Nucleus accumbens (tissue), 56 donors: ENCODE measurements around the gene OR52D1.

Experiments
- DNase-seq, 56 donors: peaks; one replicate each; lab custom pipeline; 2025; lab: John Stamatoyannopoulos, UW

OR52D1 gene

DNA sequence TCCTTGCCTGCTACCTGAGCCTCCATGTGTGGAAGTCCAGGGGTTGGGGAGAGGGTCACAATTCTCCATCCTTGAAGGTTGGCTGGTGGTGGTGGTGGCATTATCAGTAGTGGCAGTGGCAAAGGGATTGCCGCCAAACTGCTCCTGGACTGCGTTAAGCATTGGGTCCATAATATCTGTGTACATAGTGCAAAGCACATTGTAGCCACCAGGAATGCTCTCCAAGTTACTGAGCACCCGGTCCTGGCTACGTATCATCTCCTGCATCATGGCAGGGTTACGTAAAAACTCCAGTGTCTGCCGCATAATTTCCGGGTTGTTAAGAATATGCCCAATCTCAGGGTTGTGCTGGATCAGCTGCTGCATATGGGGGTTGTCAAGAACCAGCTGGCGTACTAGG, 20.1 kb downstream of the OR52D1 start:
- no peak for DNase-seq

GRCh38 chr11:5509803-5510202, 21.3 kb downstream of the OR52D1 start, which contains the start of gene UBQLN3:
TSS of gene UBQLN3 (minus strand) at chr11:5509957. CDS start at chr11:5509558, 399 bp downstream.
- DNase-seq, result no peak

DNA sequence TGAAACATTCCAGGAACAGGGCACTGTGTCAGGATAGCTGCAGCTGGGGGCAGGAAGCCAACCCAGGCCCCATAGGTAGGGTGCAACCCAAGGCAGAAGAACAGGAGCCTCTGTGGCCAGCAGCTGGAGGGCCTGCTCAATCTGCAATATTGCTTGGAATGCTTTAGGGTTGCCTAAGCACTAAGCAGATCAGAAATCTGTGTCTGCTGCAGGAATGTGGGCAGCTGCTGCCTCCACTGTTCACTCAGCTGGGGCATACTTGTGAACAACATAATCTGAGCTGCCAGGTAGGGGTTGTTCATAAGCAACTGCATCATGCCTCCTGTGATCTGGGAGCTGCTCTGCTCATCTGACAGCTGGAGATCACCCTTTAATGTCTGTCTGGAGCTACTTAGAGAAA, 26.4 kb downstream of the OR52D1 start:
- no peak for DNase-seq

DNA sequence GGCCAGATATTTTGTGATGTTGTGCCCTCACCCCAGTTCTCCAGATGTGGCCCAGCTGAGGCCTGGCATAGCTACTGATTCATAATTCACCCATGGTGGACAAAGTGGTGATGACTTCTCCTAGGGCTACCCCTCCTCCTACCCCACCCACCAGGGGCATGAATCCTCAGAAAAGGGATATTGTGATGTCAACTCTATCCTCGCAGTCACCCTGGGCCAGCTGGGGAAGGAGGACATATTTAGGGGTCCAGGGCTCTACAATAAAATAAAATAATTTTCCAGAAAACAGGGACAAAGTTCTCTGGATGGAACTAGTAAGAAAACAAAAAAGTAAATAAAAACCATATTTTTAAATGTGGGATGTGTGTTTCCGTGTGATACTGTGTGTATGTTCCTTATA, 28.1 kb downstream of the OR52D1 start, which contains the start of gene UBQLNL:
UBQLNL (minus strand) TSS at position 101 of the 400 bp plus-strand sequence. CDS start 258 bp downstream, outside the sequence.
- DNase-seq, result no peak

DNA sequence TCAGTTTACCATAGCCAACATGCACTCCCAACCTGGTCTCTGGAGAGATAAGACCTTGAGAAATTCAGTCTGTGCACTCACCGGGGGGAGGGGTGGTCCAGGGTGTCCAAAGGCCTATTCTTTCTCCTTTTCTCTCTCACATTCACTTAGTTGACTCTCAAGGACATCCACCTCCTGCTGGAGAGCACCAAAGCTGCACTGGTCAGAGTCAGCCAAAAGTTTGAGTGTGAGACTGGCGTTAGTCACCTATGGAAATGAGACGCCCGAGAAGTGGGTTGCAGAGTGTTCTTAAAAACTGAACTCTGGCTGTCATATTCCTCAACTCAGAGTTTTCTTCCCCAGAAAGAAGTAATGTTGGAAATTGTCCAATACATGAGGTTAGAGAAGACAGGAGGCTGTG, 33.1 kb downstream of the OR52D1 start:
- DNase-seq, result no peak

DNA sequence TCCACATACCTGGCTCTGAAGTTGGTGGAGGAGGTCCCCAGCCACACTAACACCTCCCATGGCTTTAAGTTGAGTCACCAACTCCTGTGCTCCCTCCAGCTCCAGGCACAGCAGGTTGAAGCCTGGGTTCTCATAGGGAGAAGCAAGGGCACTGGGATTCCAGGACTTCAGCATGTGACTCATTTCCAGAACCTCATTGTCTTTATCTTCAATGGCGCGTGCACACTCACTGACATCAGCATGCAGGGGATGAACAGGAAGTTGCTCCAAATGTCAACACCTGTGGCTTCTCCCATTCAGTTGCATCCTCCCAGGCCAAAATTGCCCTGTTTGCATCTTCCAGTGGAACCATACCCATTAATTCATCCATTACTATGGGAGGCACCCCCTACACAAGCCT, 33.8 kb downstream of the OR52D1 start:
- DNase-seq, result no peak

- DNase-seq, result no peak
Observed at GRCh38 chr11:5524756-5525155, 36.3 kb downstream of the OR52D1 start.

- DNase-seq, result no peak
Observed at GRCh38 chr11:5527716-5528115, 39.2 kb downstream of the OR52D1 start.

DNA sequence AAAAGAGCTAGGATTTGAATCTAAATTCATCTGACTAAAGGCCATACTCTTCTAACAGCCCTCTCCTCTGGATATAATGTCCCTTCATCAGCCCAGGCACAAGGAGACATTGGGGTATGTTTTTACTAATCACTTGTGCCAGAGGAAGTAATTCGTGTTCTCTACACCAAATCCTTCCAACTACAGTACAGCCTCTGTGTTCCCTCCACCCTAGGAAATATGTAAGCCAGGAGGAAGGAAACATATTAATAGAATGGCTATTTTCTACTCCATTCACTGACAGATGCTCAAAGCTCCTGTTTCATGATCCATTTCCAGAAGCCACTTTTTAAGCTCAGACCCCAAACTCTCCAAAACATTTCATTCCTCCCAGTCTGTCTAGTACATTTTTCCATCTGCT, 40.0 kb downstream of the OR52D1 start:
- no peak for DNase-seq

DNA sequence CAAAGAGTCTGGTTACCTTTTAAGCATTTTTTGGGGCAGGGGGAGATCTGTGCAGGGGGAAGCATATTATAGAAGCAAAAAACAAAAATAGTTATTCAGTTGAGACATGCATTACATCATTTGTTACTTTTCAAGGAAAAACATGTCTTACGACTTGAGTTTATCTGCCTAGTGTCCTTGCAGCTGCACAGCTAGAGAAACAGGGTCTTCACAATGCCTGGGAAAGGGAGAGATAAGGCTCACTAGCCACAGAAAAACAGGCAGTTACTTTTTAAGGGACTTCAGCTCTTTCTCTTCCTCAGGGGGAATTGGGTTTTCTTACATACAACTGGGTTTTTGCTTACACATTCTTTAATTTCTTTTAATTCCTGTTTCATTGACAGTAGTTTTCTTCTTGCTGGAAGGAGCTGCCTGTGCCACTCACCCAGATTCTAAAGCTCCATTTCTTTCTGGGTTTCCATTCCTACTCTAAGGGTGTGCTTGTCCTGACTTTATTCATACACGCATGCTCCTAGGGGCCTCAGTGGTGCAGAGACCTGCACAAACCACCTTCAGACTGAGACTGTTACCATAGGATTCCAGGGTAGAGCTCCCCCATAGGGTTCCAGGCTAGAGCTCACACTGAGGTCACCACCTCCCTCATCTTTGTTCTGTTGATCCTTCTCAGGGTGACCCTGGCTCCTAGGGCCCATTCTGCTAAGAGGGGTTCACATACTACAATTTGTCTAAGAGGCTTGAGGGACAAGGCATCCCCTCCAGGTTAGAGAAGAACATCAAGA, 42.8 kb downstream of the OR52D1 start:
- no peak for DNase-seq

- DNase-seq, result no peak
Observed at GRCh38 chr11:5534046-5534445, 45.6 kb downstream of the OR52D1 start.

DNA sequence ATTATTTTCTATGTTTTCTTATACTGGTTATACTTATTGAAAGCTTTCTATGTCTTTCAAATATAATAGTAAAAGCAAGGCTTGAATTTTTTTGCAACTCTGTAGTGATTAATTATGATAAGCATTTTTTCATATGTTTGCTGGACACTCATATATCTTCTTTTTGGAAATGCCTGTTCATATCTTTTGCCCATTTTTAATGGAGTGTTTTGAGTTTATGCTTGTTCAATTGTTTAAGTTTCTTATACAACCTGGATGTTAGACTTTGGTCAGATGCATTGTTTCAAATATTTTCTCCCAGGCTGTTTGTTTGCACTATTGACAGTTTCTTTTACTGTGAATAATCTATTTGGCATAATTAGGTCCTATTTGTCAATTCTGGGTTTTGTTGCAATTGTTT, 48.0 kb downstream of the OR52D1 start:
- no peak for DNase-seq
